Measurements from ENCODE around the gene RANBP3.

GRCh38 chr19:5929625-5930024 is 48.3 kb downstream of the RANBP3 start:
- TF ChIP-seq ZNF274 (IDR thresholded peaks at IDR 0.05; ENCODE audit: low read depth, low read length), result no peak
- TF ChIP-seq YY1 (IDR thresholded peaks at IDR 0.05; ENCODE audit: insufficient read depth, insufficient read length), result no peak

All from NT2/D1 (cell line).